K562 (cell line): ENCODE measurements around the gene SYT7. TPM values are rescaled to one million over a fixed set of nuclear protein-coding genes. Genes with fewer than 3 reads are reported as not detected.
A peak's percentile ranks its signal among the peaks of the same experiment; 100 is the strongest.

ENCODE experiments used
- ATF1 ChIP-seq, 2 experiments: fragments of 450-650 bp in 1 of 2; IDR thresholded peaks; 2 replicates each; pipeline ENCODE4 v1.6.1; 2016; ENCODE audit warnings: missing compliant biosample characterization in 1 of 2, missing genetic modification characterization in 1 of 2
- CC2D1A ChIP-seq: fragments of 450-650 bp; IDR thresholded peaks from 2 replicates; pipeline ENCODE4 v1.6.1; 2017; ENCODE audit warnings: mild to moderate bottlenecking
- CHD4 ChIP-seq: fragments of 200-600 bp; sonication (generic); IDR thresholded peaks from 3 replicates; pipeline ENCODE4 v1.6.1; 2012; ENCODE audit warnings: low read depth, mild to moderate bottlenecking, mixed read lengths, low read length, inconsistent platforms; ENCODE audit not compliant: insufficient read depth, insufficient replicate concordance, poor library complexity, severe bottlenecking
- CREBBP ChIP-seq: IDR thresholded peaks from one replicate; pipeline ENCODE4 v1.6.1; 2012; ENCODE audit warnings: low read depth, mild to moderate bottlenecking, control low read depth, inconsistent platforms, low read length
- DACH1 ChIP-seq: fragments of 450-650 bp; IDR thresholded peaks from 2 replicates; pipeline ENCODE4 v1.6.1; 2018; ENCODE audit not compliant: partially characterized antibody
- DNMT1 ChIP-seq: fragments of 450-650 bp; IDR thresholded peaks from 2 replicates; pipeline ENCODE4 v1.6.1; 2016; ENCODE audit warnings: antibody characterized with exemption, mild to moderate bottlenecking
- HMBOX1 ChIP-seq: sonication (generic); IDR thresholded peaks from 2 replicates; pipeline ENCODE4 v1.6.1; 2016
- MYNN ChIP-seq, 2 experiments: sonication (generic); formaldehyde crosslinking in 1 of 2; IDR thresholded peaks; 2 replicates each; pipeline versions ENCODE4 v1.5.0 to v1.6.1; 2016 to 2020; ENCODE audit warnings: antibody characterized with exemption in 1 of 2, missing genetic modification reagents in 1 of 2
- SRF ChIP-seq, 2 experiments: fragments of 250-450, 450-650 bp in 1 of 2; sonication (Bioruptor Pico) in 1 of 2; sonication (generic) in 1 of 2; formaldehyde crosslinking; IDR thresholded peaks; 2 replicates each; pipeline versions ENCODE4 v1.5.0 to v1.5.1; 2020 to 2022; ENCODE audit warnings: mild to moderate bottlenecking in 1 of 2, missing genetic modification reagents in 1 of 2
- TCF7 ChIP-seq: sonication (generic); IDR thresholded peaks from 2 replicates; pipeline ENCODE4 v1.6.1; 2016; ENCODE audit warnings: antibody characterized with exemption, borderline replicate concordance
- U2AF1 ChIP-seq: fragments of 200-400 bp; formaldehyde crosslinking; optimal IDR thresholded peaks from 2 replicates; pipeline ENCODE3; 2017; ENCODE audit warnings: mild to moderate bottlenecking, low read depth, low read length, moderate library complexity
- WHSC1 ChIP-seq: IDR thresholded peaks from one replicate; pipeline ENCODE4 v1.6.1; 2012; ENCODE audit warnings: low read length, control low read depth, inconsistent platforms
- ZFP1 ChIP-seq: fragments of 450-650 bp; formaldehyde crosslinking; IDR thresholded peaks from 2 replicates; pipeline ENCODE4 v1.4.0; 2020; ENCODE audit warnings: mild to moderate bottlenecking, mixed read lengths
- ZNF121 ChIP-seq: sonication (generic); formaldehyde crosslinking; conservative IDR thresholded peaks from 2 replicates; pipeline ENCODE4 v1.8.0; 2022; ENCODE audit warnings: missing genetic modification reagents
- ZNF184 ChIP-seq: sonication (generic); formaldehyde crosslinking; IDR thresholded peaks from 2 replicates; pipeline ENCODE4 v1.5.0; 2020; ENCODE audit warnings: missing genetic modification reagents
- ZNF253 ChIP-seq: fragments of 250-450 bp; sonication (Bioruptor Pico); conservative IDR thresholded peaks from 2 replicates; pipeline ENCODE4 v1.6.1; 2021; ENCODE audit warnings: mild to moderate bottlenecking
- ZNF263 ChIP-seq: sonication (generic); formaldehyde crosslinking; IDR thresholded peaks from 2 replicates; pipeline ENCODE4 v1.8.0; 2022; ENCODE audit warnings: mild to moderate bottlenecking, missing genetic modification reagents, borderline replicate concordance
- polyA plus RNA-seq, 8 experiments: library from polyadenylated mRNA; depleted of rRNA in 4 of 8; stranded (reverse) in 5 of 8; unstranded in 3 of 8; fragments of >200 nt; fragmentation: Nextera tagmentation in 2 of 8; fragmentation: Illumina TruSeq in 1 of 8; extraction: Ambion mirVana in 2 of 8; extraction: Trizol in 1 of 8; gene quantifications; 2 replicates each; pipeline versions ENCODE4 v1.2.1 to v1.2.3, GENCODE V29; 2011 to 2014; ENCODE audit warnings: inconsistent platforms in 1 of 8, missing spikeins in 1 of 8
- total RNA-seq, 7 experiments: library from RNA; depleted of rRNA in 6 of 7; stranded (reverse); fragments of >200 nt in 6 of 7; fragmentation: Illumina TruSeq in 2 of 7; extraction: Trizol in 2 of 7; gene quantifications; 2 replicates each; pipeline versions ENCODE4 v1.2.1 to v1.2.3, GENCODE V29; 2011 to 2021; ENCODE audit warnings: low replicate concordance in 1 of 7
- TF ChIP-seq, protein P1 (sequence below), 2 experiments: fragments of 450-650 bp; IDR thresholded peaks; 2 replicates each; pipeline ENCODE4 v1.6.1; 2016; ENCODE audit warnings: mild to moderate bottlenecking in 2 of 2, borderline replicate concordance in 1 of 2, low read depth in 1 of 2, moderate library complexity in 1 of 2

SYT7 gene
- total and polyA plus RNA-seq, 9 of the 15 experiments (the other 6 are each of a cell fraction or from before 2014, with no cell fraction given), result 0.01 to 0.51 (median 0.16) TPM; not detected in 1

DNA sequence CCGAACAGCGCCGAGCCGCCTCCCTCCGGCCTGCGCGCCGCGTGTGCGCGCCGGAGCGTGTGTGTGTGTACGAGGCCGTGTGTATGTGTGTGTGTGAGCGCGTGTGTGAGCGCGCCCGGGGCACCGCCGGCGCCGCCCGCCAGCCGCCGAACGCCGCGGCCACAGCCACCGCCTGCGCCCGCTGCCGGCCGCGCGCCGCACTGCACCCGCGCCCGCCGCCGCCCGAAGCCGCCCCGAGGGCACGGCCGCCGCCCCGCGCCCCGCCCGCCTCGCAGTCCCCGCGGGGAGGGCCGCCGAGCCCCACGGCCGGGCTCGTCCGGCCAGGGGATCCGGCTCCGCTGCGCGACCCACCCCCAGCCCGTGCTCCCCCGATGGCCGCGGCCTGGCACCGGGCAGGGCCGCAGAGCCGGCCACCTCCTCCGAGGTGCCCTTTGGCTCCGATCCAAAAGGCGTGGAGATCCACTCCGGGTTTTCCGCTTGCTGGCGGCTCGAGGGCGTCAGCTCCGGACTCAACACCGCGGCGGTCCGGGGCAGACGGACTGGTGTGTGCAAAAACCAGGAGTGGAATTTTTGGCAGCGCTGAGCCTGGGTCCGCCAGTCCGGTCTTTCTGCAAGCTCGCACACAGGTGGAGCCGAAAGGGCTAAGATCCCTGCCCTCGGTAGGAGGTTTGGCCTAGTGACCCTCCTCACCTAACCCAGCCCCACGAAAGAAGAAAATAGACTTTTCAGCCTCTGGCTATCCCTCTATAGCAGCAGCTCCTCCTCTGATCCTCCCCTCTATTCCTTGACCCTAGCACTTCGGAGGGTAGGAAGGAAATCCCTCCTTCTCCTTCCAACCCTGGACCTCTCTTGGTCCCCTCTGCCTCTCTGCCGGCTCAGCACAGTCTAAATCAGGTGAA, at the start of gene SYT7 (continued):
- TF ChIP-seq CC2D1A (no peak), TCF7 (no peak), ZNF263 (CRISPR knock-in tag) (no peak), MYNN (IDR thresholded peaks at IDR 0.05) (peak; percentile 77; the same call in 1 of the 2 replicates), MYNN (CRISPR knock-in tag; IDR thresholded peaks at IDR 0.05) (no peak), ZNF184 (no peak), U2AF1 (peak; percentile 69), SRF (CRISPR knock-in tag; IDR thresholded peaks at IDR 0.05) (0 out of 4 replicates have a peak, but pooled peaks of 1 of the 2 experiments have one; percentile 31), ZNF121 (CRISPR knock-in tag) (no peak), DNMT1 (no peak), WHSC1 (no peak), CREBBP (no peak), HMBOX1 (no peak), ATF1 (CRISPR knock-in tag; IDR thresholded peaks at IDR 0.05) (peak; percentile 48; the same call in 1 of the 2 replicates), ATF1 (tag; IDR thresholded peaks at IDR 0.05) (peak; percentile 58), ZFP1 (CRISPR knock-in tag) (no peak), ZNF253 (no peak), DACH1 (no peak), CHD4 (no peak)
- TF ChIP-seq, protein P1, sequence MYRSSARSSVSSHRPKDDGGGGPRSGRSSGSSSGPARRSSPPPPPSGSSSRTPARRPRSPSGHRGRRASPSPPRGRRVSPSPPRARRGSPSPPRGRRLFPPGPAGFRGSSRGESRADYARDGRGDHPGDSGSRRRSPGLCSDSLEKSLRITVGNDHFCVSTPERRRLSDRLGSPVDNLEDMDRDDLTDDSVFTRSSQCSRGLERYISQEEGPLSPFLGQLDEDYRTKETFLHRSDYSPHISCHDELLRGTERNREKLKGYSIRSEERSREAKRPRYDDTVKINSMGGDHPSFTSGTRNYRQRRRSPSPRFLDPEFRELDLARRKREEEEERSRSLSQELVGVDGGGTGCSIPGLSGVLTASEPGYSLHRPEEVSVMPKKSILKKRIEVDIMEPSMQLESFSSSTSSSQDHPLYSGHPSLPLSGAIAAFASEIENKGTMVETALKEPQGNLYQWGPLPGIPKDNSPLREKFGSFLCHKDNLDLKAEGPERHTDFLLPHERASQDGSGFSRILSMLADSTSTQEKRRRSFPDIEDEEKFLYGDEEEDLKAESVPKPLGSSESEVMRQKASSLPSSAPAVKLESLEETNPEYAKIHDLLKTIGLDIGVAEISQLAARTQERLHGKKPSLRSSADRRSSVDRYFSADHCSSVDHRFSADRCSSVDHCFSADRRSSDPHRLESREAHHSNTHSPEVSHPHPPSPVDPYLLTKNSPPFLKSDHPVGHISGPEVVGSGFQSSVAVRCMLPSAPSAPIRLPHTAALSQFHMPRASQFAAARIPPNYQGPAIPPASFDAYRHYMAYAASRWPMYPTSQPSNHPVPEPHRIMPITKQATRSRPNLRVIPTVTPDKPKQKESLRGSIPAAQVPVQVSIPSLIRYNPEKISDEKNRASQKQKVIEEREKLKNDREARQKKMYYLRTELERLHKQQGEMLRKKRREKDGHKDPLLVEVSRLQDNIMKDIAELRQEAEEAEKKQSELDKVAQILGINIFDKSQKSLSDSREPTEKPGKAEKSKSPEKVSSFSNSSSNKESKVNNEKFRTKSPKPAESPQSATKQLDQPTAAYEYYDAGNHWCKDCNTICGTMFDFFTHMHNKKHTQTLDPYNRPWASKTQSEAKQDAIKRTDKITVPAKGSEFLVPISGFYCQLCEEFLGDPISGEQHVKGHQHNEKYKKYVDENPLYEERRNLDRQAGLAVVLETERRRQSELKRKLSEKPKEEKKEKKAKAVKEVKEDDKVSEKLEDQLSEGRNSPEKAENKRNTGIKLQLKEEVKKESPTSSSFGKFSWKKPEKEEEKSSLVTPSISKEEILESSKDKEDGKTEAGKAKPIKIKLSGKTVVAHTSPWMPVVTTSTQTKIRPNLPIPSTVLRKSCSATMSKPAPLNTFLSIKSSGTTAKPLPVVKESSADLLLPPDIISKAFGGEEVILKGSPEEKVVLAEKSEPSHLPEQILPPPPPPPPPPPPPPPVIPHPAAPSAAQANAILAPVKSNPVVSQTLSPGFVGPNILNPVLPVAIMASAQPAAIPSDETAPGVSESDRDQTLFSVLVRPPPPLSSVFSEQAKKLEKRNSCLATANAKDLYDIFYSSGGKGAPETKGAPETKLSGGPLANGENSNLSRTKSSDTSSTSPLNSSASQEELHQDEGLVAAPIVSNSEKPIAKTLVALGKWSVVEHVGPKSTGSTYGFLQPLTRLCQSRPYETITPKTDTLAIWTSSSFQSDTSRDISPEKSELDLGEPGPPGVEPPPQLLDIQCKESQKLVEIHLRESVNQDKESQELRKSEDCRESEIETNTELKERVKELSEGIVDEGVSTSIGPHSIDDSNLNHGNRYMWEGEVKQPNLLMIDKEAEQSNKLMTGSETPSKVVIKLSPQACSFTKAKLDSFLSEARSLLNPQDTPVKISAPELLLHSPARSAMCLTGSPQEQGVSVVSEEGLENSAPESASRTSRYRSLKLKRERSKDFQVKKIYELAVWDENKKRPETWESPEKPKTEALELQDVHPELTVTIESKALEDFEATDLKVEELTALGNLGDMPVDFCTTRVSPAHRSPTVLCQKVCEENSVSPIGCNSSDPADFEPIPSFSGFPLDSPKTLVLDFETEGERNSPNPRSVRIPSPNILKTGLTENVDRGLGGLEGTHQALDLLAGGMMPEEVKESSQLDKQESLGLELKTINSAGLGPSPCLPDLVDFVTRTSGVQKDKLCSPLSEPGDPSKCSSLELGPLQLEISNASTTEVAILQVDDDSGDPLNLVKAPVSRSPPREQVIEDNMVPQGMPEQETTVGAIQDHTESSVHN (IDR thresholded peaks at IDR 0.05; ENCODE audit: borderline replicate concordance in 1 of 2, low read depth in 1 of 2), result no peak
